ENCODE data around the gene TBC1D22A. TPM values are rescaled to one million over a fixed set of nuclear protein-coding genes. Genes with fewer than 3 reads are reported as not detected.

Gene TBC1D22A
- polyA plus RNA-seq, 1 of the 3 experiments (the other 2 are of a cell fraction): 16.5 TPM

- Histone ChIP-seq H3K27ac (ENCODE audit: low read depth in 2 of 2, low read length in 1 of 2) (no peak overlapping the region), H3F3A (replicated peaks; ENCODE audit: insufficient read depth) (no peaks in the 10 kb centered on the region), H3K4me2 (no peak overlapping the region), H3K9me3 (no peaks in the 10 kb centered on the region), H3K9me2 (no peaks in the 10 kb centered on the region), H3K9ac (no peak overlapping the region), H3K36me3 (replicated peaks in 1 of 2; ENCODE audit: control insufficient read depth in 1 of 2, insufficient read depth in 2 of 2, low read length in 1 of 2) (peaks cover 0 to 2% of the 10 kb centered on the region in 2 experiments), H3K27me3 (ENCODE audit: insufficient read depth) (no peaks in the 10 kb centered on the region), H3K4me3 (ENCODE audit: low read depth in 2 of 2, low read length in 1 of 2) (no peak overlapping the region), H3K79me2 (ENCODE audit: insufficient read depth) (no peaks in the 10 kb centered on the region), H3K4me1 (ENCODE audit: control insufficient read depth in 1 of 2, insufficient read depth in 2 of 2, low read depth in 1 of 2, low read length in 1 of 2) (peaks cover 9% of the 10 kb centered on the region in 2 experiments; a peak in 2 of 4 replicates), H4K20me1 (ENCODE audit: insufficient read depth) (peaks cover 6% of the 10 kb centered on the region; the same call in 1 of the 2 replicates), H2AFZ (ENCODE audit: low read depth) (no peak overlapping the region)
- peak; percentile 28; the same call in 1 of the 2 replicates for TF ChIP-seq CTCF (IDR thresholded peaks at IDR 0.05)
- no peak for TF ChIP-seq CHD2 (IDR thresholded peaks at IDR 0.05; ENCODE audit: low read length, partially characterized antibody)
- DNase-seq: no peak
- POLR2A ChIA-PET: no interaction called here
- 72% methylated on average over 5 of the region's 5 CpGs for WGBS (ENCODE audit: low lambda C conversion rate)
- CTCF ChIA-PET: no interaction called here
Measured at GRCh38 chr22:46931414-46931813, 169.0 kb downstream of the TBC1D22A start.

DNA sequence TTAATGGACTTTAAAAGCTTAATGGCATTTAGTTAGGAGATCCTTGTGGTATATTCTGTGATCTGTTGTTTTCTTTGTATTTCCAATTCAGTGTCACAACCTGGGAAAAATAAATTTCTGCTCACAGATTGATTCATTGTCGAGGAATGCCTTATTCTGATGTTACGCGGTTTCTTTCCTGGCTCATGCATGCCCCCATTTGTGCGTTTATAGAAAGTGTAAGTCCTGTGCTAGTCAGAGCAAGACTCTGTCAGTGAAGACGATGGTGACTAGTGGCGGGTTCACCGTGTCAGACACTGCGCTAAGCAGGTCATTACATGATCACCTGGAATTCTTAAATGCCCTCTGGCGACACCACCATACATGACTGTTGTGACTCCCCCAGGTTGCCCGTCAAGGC lies 169.4 kb downstream of the TBC1D22A start:
- no peaks in the 10 kb centered on the region for H3K9me2 ChIP-seq
- no peaks in the 10 kb centered on the region for H3F3A ChIP-seq (replicated peaks; ENCODE audit: insufficient read depth)
- no peaks in the 10 kb centered on the region for H3K27me3 ChIP-seq (ENCODE audit: insufficient read depth)
- no peak for DNase-seq
- 88% methylated on average over 10 of the region's 10 CpGs for WGBS (ENCODE audit: low lambda C conversion rate)
- peaks cover 0 to 2% of the 10 kb centered on the region in 2 experiments for H3K36me3 ChIP-seq (replicated peaks in 1 of 2; ENCODE audit: control insufficient read depth in 1 of 2, insufficient read depth in 2 of 2, low read length in 1 of 2)
- no peak overlapping the region for H3K9ac ChIP-seq
- peaks cover 6% of the 10 kb centered on the region; the same call in 1 of the 2 replicates for H4K20me1 ChIP-seq (ENCODE audit: insufficient read depth)
- H3K4me2 ChIP-seq: no peak overlapping the region
- ChIA-PET CTCF (no interaction called here), POLR2A (no interaction called here)
- no peak overlapping the region for H2AFZ ChIP-seq (ENCODE audit: low read depth)
- TF ChIP-seq USF2 (IDR thresholded peaks at IDR 0.05; ENCODE audit: borderline replicate concordance, low read depth, low read length): no peak
- no peak for TF ChIP-seq TEAD4 (IDR thresholded peaks at IDR 0.05; ENCODE audit: borderline replicate concordance, insufficient read depth)
- TF ChIP-seq, protein P1, sequence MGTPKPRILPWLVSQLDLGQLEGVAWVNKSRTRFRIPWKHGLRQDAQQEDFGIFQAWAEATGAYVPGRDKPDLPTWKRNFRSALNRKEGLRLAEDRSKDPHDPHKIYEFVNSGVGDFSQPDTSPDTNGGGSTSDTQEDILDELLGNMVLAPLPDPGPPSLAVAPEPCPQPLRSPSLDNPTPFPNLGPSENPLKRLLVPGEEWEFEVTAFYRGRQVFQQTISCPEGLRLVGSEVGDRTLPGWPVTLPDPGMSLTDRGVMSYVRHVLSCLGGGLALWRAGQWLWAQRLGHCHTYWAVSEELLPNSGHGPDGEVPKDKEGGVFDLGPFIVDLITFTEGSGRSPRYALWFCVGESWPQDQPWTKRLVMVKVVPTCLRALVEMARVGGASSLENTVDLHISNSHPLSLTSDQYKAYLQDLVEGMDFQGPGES (IDR thresholded peaks at IDR 0.05; ENCODE audit: low read depth, low read length): no peak
- TF ChIP-seq NRF1 (IDR thresholded peaks at IDR 0.05; ENCODE audit: low read depth, low read length): no peak
- TF ChIP-seq, protein P2, sequence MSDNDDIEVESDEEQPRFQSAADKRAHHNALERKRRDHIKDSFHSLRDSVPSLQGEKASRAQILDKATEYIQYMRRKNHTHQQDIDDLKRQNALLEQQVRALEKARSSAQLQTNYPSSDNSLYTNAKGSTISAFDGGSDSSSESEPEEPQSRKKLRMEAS (IDR thresholded peaks at IDR 0.05; ENCODE audit: low read depth): no peak
- TF ChIP-seq FOXM1 (IDR thresholded peaks at IDR 0.05; ENCODE audit: low read depth): no peak
- TF ChIP-seq, protein P3, sequence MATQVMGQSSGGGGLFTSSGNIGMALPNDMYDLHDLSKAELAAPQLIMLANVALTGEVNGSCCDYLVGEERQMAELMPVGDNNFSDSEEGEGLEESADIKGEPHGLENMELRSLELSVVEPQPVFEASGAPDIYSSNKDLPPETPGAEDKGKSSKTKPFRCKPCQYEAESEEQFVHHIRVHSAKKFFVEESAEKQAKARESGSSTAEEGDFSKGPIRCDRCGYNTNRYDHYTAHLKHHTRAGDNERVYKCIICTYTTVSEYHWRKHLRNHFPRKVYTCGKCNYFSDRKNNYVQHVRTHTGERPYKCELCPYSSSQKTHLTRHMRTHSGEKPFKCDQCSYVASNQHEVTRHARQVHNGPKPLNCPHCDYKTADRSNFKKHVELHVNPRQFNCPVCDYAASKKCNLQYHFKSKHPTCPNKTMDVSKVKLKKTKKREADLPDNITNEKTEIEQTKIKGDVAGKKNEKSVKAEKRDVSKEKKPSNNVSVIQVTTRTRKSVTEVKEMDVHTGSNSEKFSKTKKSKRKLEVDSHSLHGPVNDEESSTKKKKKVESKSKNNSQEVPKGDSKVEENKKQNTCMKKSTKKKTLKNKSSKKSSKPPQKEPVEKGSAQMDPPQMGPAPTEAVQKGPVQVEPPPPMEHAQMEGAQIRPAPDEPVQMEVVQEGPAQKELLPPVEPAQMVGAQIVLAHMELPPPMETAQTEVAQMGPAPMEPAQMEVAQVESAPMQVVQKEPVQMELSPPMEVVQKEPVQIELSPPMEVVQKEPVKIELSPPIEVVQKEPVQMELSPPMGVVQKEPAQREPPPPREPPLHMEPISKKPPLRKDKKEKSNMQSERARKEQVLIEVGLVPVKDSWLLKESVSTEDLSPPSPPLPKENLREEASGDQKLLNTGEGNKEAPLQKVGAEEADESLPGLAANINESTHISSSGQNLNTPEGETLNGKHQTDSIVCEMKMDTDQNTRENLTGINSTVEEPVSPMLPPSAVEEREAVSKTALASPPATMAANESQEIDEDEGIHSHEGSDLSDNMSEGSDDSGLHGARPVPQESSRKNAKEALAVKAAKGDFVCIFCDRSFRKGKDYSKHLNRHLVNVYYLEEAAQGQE (IDR thresholded peaks at IDR 0.05; ENCODE audit: low read depth, low read length): no peak
- no peak for TF ChIP-seq FOSL2 (IDR thresholded peaks at IDR 0.05; ENCODE audit: borderline replicate concordance, low read depth)
- no peak for TF ChIP-seq MXI1 (IDR thresholded peaks at IDR 0.05; ENCODE audit: low read depth, low read length)
- no peak for TF ChIP-seq GABPA (IDR thresholded peaks at IDR 0.05; ENCODE audit: low read depth)
- no peak overlapping the region for H3K27ac ChIP-seq (ENCODE audit: low read depth in 2 of 2, low read length in 1 of 2)
- H3K79me2 ChIP-seq (ENCODE audit: insufficient read depth): no peaks in the 10 kb centered on the region
- peaks cover 9% of the 10 kb centered on the region in 2 experiments; a peak in 2 of 4 replicates for H3K4me1 ChIP-seq (ENCODE audit: control insufficient read depth in 1 of 2, insufficient read depth in 2 of 2, low read depth in 1 of 2, low read length in 1 of 2)
- no peak overlapping the region for H3K4me3 ChIP-seq (ENCODE audit: low read depth in 2 of 2, low read length in 1 of 2)
- H3K9me3 ChIP-seq: no peaks in the 10 kb centered on the region
